SH-SY5Y (cell line): Measurements from ENCODE around the gene DSTN.
A peak's percentile ranks its signal among the peaks of the same experiment; 100 is the strongest.

Experiments
- GATA2 ChIP-seq: IDR thresholded peaks from 2 replicates; pipeline ENCODE4 v1.6.1; 2011; ENCODE audit warnings: mild to moderate bottlenecking, low read depth, low read length
- GATA3 ChIP-seq: IDR thresholded peaks from 2 replicates; pipeline ENCODE4 v1.6.1; 2011; ENCODE audit warnings: low read depth, mild to moderate bottlenecking, low read length, moderate library complexity

The DSTN gene

GRCh38 chr20:17644451-17644850 lies 74.6 kb downstream of the DSTN start:
- TF ChIP-seq GATA3 (no peak), GATA2 (no peak)

- TF ChIP-seq GATA3 (no peak), GATA2 (no peak)
Observed at GRCh38 chr20:17645010-17645409, 75.1 kb downstream of the DSTN start.

GRCh38 chr20:17645546-17646208 lies 75.8 kb downstream of the DSTN start:
- no peak for TF ChIP-seq GATA3
- TF ChIP-seq GATA2: no peak

- TF ChIP-seq GATA3: no peak; the same call in 1 of the 2 replicates
- peak; percentile 95 for TF ChIP-seq GATA2
Observed at GRCh38 chr20:17646209-17646960, 76.5 kb downstream of the DSTN start.

- no peak for TF ChIP-seq GATA2
- TF ChIP-seq GATA3: no peak
Observed at GRCh38 chr20:17646961-17647301, 77.1 kb downstream of the DSTN start.

- TF ChIP-seq GATA2 (peak; percentile 41), GATA3 (no peak)
Observed at GRCh38 chr20:17647391-17648314, 77.8 kb downstream of the DSTN start.

GRCh38 chr20:17648315-17648646 lies 78.4 kb downstream of the DSTN start:
- no peak for TF ChIP-seq GATA2
- no peak for TF ChIP-seq GATA3

GRCh38 chr20:17648791-17649730 lies 79.2 kb downstream of the DSTN start:
- TF ChIP-seq GATA2 (no peak), GATA3 (no peak)

GRCh38 chr20:17650301-17651128 lies 80.6 kb downstream of the DSTN start:
- TF ChIP-seq GATA3 (no peak), GATA2 (no peak)

GRCh38 chr20:17651129-17651759 lies 81.4 kb downstream of the DSTN start:
- TF ChIP-seq GATA2 (no peak), GATA3 (no peak)

GRCh38 chr20:17651760-17652388 lies 82.0 kb downstream of the DSTN start:
- TF ChIP-seq GATA3: no peak

- TF ChIP-seq GATA2: no peak
- TF ChIP-seq GATA3: no peak
Observed at GRCh38 chr20:17652411-17652810, 82.5 kb downstream of the DSTN start.
